ENCODE results near the gene DLX3.

- TF ChIP-seq CTCF (IDR thresholded peaks at IDR 0.05), result no peak
- no peak for TF ChIP-seq EP300 (IDR thresholded peaks at IDR 0.05)
- peak in 2 of 3 donors; percentile 47 to 71 for TF ChIP-seq POLR2AphosphoS5 (IDR thresholded peaks at IDR 0.05)
- TF ChIP-seq POLR2A (IDR thresholded peaks at IDR 0.05), result no peak
Measured at GRCh38 chr17:49995055-49995738, at the start of gene DLX3.
